ENCODE measurements around the gene INSM1.
A peak's percentile ranks its signal among the peaks of the same experiment; 100 is the strongest.

The INSM1 gene

GRCh38 chr20:20395087-20395486, 27.2 kb downstream of the INSM1 start:
- no peak overlapping the region for H2BK5ac ChIP-seq (ENCODE audit: low read depth, low read length, poor library complexity)
- no peak overlapping the region for H3K9ac ChIP-seq (ENCODE audit: low read length)
- H3K4me2 ChIP-seq (ENCODE audit: low read length): no peak overlapping the region
- H3K4ac ChIP-seq (ENCODE audit: low read depth, low read length): no peak overlapping the region
- no peaks in the 10 kb centered on the region for H3K79me1 ChIP-seq (ENCODE audit: low read length)
- no peak overlapping the region for H2BK120ac ChIP-seq (ENCODE audit: insufficient read depth, low read length, poor library complexity)
- H3K9me3 ChIP-seq (ENCODE audit: insufficient read depth, low read depth, low read length): no peaks in the 10 kb centered on the region
- H3K4me3 ChIP-seq (ENCODE audit: low read depth, low read length): peak overlapping the region; percentile 25
- no peaks in the 10 kb centered on the region for H3K27me3 ChIP-seq (ENCODE audit: insufficient read depth, low read length)
- H3K27ac ChIP-seq (ENCODE audit: low read depth, low read length): no peak overlapping the region
- H3K23ac ChIP-seq (ENCODE audit: low read length): no peak overlapping the region
- peaks cover 0 to 4% of the 10 kb centered on the region in 2 experiments for H3K36me3 ChIP-seq (ENCODE audit: control insufficient read depth in 1 of 2, insufficient read depth in 2 of 2, low read length in 2 of 2)
- H2AFZ ChIP-seq (ENCODE audit: insufficient read depth, low read length, poor library complexity): no peak overlapping the region
- H3K18ac ChIP-seq (ENCODE audit: low read length): no peak overlapping the region
- no CpG with 5 or more reads among the region's 12 CpGs for WGBS (ENCODE audit: extremely low coverage, insufficient coverage, insufficient read length)
- no peaks in the 10 kb centered on the region for H3K79me2 ChIP-seq (ENCODE audit: control insufficient read depth, insufficient read depth, low read length, poor library complexity)
- no peak overlapping the region for H4K12ac ChIP-seq (ENCODE audit: low read depth, low read length)
- no peaks in the 10 kb centered on the region for H3K4me1 ChIP-seq (ENCODE audit: control insufficient read depth in 1 of 2, insufficient read depth in 2 of 2, low read length in 2 of 2)
- no peak overlapping the region for H2AK5ac ChIP-seq (ENCODE audit: low read length)
- DNase-seq: no peak
- H3K14ac ChIP-seq (ENCODE audit: low read length): no peak overlapping the region
- no peak overlapping the region for H4K8ac ChIP-seq (ENCODE audit: low read depth, low read length)
- no peak overlapping the region for H4K91ac ChIP-seq (ENCODE audit: low read depth, low read length)
- H2BK12ac ChIP-seq (ENCODE audit: low read length): no peak overlapping the region

- Histone ChIP-seq H3K27ac (ENCODE audit: low read depth, low read length) (no peak overlapping the region), H2BK12ac (ENCODE audit: low read length) (no peak overlapping the region), H4K91ac (ENCODE audit: low read depth, low read length) (no peak overlapping the region), H3K9me3 (ENCODE audit: insufficient read depth, low read depth, low read length) (no peaks in the 10 kb centered on the region), H3K79me1 (ENCODE audit: low read length) (no peaks in the 10 kb centered on the region), H2BK5ac (ENCODE audit: low read depth, low read length, poor library complexity) (no peak overlapping the region), H3K4me2 (ENCODE audit: low read length) (no peak overlapping the region), H3K27me3 (ENCODE audit: insufficient read depth, low read length) (no peaks in the 10 kb centered on the region), H3K4me3 (ENCODE audit: low read depth, low read length) (peak overlapping the region; percentile 60), H3K14ac (ENCODE audit: low read length) (no peak overlapping the region), H2AFZ (ENCODE audit: insufficient read depth, low read length, poor library complexity) (no peak overlapping the region), H3K4me1 (ENCODE audit: control insufficient read depth in 1 of 2, insufficient read depth in 2 of 2, low read length in 2 of 2) (no peaks in the 10 kb centered on the region), H3K4ac (ENCODE audit: low read depth, low read length) (no peak overlapping the region), H2BK120ac (ENCODE audit: insufficient read depth, low read length, poor library complexity) (no peak overlapping the region), H4K12ac (ENCODE audit: low read depth, low read length) (no peak overlapping the region), H3K36me3 (ENCODE audit: control insufficient read depth in 1 of 2, insufficient read depth in 2 of 2, low read length in 2 of 2) (peaks cover 0 to 4% of the 10 kb centered on the region in 2 experiments), H3K23ac (ENCODE audit: low read length) (no peak overlapping the region), H3K18ac (ENCODE audit: low read length) (no peak overlapping the region), H3K79me2 (ENCODE audit: control insufficient read depth, insufficient read depth, low read length, poor library complexity) (no peaks in the 10 kb centered on the region), H3K9ac (ENCODE audit: low read length) (no peak overlapping the region), H4K8ac (ENCODE audit: low read depth, low read length) (no peak overlapping the region), H2AK5ac (ENCODE audit: low read length) (no peak overlapping the region)
- WGBS (ENCODE audit: extremely low coverage, insufficient coverage, insufficient read length): no CpG with 5 or more reads among the region's 29 CpGs
- DNase-seq: no peak
Measured at GRCh38 chr20:20395903-20396568, 28.1 kb downstream of the INSM1 start.

DNA sequence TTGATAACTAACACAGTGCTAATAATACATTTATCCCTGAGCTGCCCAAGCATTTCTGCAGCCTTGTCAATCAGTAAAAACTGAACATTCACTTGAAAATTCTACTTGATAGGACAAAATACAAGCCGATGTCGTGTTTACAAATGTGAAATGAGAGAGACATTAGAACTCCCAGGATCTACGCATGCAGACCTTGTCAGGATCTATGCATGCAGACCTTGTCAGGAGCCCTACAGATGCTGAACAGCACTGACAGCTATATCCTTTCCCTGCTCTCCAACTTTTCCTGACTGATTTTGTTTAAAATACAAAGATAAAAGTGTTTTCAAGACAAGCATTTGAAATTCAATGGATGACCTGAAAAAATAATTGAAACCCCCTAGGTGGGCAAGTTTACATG, 28.9 kb downstream of the INSM1 start:
- H4K12ac ChIP-seq (ENCODE audit: low read depth, low read length): no peak overlapping the region
- no CpG with 5 or more reads among the region's 3 CpGs for WGBS (ENCODE audit: extremely low coverage, insufficient coverage, insufficient read length)
- peaks cover under 1 to 1% of the 10 kb centered on the region in 2 experiments for H3K4me1 ChIP-seq (ENCODE audit: control insufficient read depth in 1 of 2, insufficient read depth in 2 of 2, low read length in 2 of 2)
- no peak overlapping the region for H2AK5ac ChIP-seq (ENCODE audit: low read length)
- H2BK120ac ChIP-seq (ENCODE audit: insufficient read depth, low read length, poor library complexity): no peak overlapping the region
- H4K8ac ChIP-seq (ENCODE audit: low read depth, low read length): no peak overlapping the region
- H3K14ac ChIP-seq (ENCODE audit: low read length): no peak overlapping the region
- no peak overlapping the region for H3K27ac ChIP-seq (ENCODE audit: low read depth, low read length)
- H3K27me3 ChIP-seq (ENCODE audit: insufficient read depth, low read length): no peaks in the 10 kb centered on the region
- H3K4me3 ChIP-seq (ENCODE audit: low read depth, low read length): no peak overlapping the region
- no peak overlapping the region for H3K23ac ChIP-seq (ENCODE audit: low read length)
- no peak overlapping the region for H2AFZ ChIP-seq (ENCODE audit: insufficient read depth, low read length, poor library complexity)
- peaks cover 0 to under 1% of the 10 kb centered on the region in 2 experiments for H3K36me3 ChIP-seq (ENCODE audit: control insufficient read depth in 1 of 2, insufficient read depth in 2 of 2, low read length in 2 of 2)
- no peak overlapping the region for H3K9ac ChIP-seq (ENCODE audit: low read length)
- no peak overlapping the region for H3K18ac ChIP-seq (ENCODE audit: low read length)
- no peak overlapping the region for H4K91ac ChIP-seq (ENCODE audit: low read depth, low read length)
- peaks cover 2% of the 10 kb centered on the region for H3K9me3 ChIP-seq (ENCODE audit: insufficient read depth, low read depth, low read length)
- H3K79me2 ChIP-seq (ENCODE audit: control insufficient read depth, insufficient read depth, low read length, poor library complexity): no peaks in the 10 kb centered on the region
- DNase-seq: no peak
- H3K4ac ChIP-seq (ENCODE audit: low read depth, low read length): no peak overlapping the region
- H2BK12ac ChIP-seq (ENCODE audit: low read length): no peak overlapping the region
- no peaks in the 10 kb centered on the region for H3K79me1 ChIP-seq (ENCODE audit: low read length)
- H3K4me2 ChIP-seq (ENCODE audit: low read length): no peak overlapping the region
- H2BK5ac ChIP-seq (ENCODE audit: low read depth, low read length, poor library complexity): no peak overlapping the region

- Histone ChIP-seq H2AFZ (ENCODE audit: insufficient read depth, low read length, poor library complexity) (no peak overlapping the region), H3K9me3 (ENCODE audit: insufficient read depth, low read depth, low read length) (peaks cover 2% of the 10 kb centered on the region), H3K23ac (ENCODE audit: low read length) (no peak overlapping the region), H2AK5ac (ENCODE audit: low read length) (no peak overlapping the region), H3K36me3 (ENCODE audit: control insufficient read depth in 1 of 2, insufficient read depth in 2 of 2, low read length in 2 of 2) (no peaks in the 10 kb centered on the region), H4K12ac (ENCODE audit: low read depth, low read length) (no peak overlapping the region), H3K14ac (ENCODE audit: low read length) (no peak overlapping the region), H4K8ac (ENCODE audit: low read depth, low read length) (no peak overlapping the region), H3K27ac (ENCODE audit: low read depth, low read length) (no peak overlapping the region), H4K91ac (ENCODE audit: low read depth, low read length) (no peak overlapping the region), H3K4ac (ENCODE audit: low read depth, low read length) (no peak overlapping the region), H3K18ac (ENCODE audit: low read length) (no peak overlapping the region), H3K27me3 (ENCODE audit: insufficient read depth, low read length) (no peaks in the 10 kb centered on the region), H3K9ac (ENCODE audit: low read length) (no peak overlapping the region), H3K79me1 (ENCODE audit: low read length) (no peaks in the 10 kb centered on the region), H2BK120ac (ENCODE audit: insufficient read depth, low read length, poor library complexity) (no peak overlapping the region), H3K79me2 (ENCODE audit: control insufficient read depth, insufficient read depth, low read length, poor library complexity) (no peaks in the 10 kb centered on the region), H2BK12ac (ENCODE audit: low read length) (no peak overlapping the region), H3K4me3 (ENCODE audit: low read depth, low read length) (no peak overlapping the region), H3K4me1 (ENCODE audit: control insufficient read depth in 1 of 2, insufficient read depth in 2 of 2, low read length in 2 of 2) (peaks cover 3 to 6% of the 10 kb centered on the region in 2 experiments), H2BK5ac (ENCODE audit: low read depth, low read length, poor library complexity) (no peak overlapping the region), H3K4me2 (ENCODE audit: low read length) (no peak overlapping the region)
- DNase-seq: no peak
- WGBS (ENCODE audit: extremely low coverage, insufficient coverage, insufficient read length): no CpG with 5 or more reads among the region's 7 CpGs
Measured at GRCh38 chr20:20398123-20398522, 30.2 kb downstream of the INSM1 start.
